ENCODE data around the gene POLR3A. TPM values are rescaled to one million over a fixed set of nuclear protein-coding genes. Genes with fewer than 3 reads are reported as not detected.
A peak's percentile ranks its signal among the peaks of the same experiment; 100 is the strongest.

POLR3A gene
- total and polyA plus RNA-seq, 2 of the 13 experiments (the other 11 are each of a cell fraction or from before 2014, with no cell fraction given), result 13.6 to 19.2 TPM

DNA sequence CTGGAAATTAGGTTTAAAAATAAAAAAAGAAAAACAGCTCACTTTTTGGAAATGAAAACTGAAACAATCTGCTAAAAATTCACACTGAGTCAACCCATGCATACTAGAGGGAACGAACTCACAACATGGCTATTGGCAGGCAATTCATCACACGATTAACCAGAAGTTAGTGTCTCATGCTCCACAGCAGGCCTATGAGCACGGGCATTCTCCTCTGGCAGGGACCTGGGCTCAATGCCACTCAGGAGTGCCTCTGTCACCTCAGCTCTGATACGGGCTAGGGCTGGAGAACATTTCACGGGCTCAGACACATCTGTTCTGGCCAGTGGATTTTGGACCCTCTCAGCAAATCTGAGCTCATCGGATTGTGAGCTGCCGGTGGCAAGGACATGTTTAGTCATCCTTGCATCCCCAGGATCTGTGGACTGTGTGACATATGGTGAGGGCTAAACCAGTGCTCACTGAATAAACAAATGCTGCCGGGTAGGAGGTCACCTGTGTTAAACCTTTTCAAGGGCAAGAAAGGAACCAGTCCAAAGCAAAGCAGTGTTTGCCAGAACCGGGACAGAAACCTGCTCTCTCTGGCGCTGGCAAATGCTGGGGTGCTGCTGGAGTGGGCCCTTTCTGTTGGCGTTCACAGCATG is 40.1 kb downstream of the POLR3A start (continued):
- TF ChIP-seq, protein P1, sequence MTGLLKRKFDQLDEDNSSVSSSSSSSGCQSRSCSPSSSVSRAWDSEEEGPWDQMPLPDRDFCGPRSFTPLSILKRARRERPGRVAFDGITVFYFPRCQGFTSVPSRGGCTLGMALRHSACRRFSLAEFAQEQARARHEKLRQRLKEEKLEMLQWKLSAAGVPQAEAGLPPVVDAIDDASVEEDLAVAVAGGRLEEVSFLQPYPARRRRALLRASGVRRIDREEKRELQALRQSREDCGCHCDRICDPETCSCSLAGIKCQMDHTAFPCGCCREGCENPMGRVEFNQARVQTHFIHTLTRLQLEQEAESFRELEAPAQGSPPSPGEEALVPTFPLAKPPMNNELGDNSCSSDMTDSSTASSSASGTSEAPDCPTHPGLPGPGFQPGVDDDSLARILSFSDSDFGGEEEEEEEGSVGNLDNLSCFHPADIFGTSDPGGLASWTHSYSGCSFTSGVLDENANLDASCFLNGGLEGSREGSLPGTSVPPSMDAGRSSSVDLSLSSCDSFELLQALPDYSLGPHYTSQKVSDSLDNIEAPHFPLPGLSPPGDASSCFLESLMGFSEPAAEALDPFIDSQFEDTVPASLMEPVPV (CRISPR knock-in tag; IDR thresholded peaks at IDR 0.05), result no peak
- TF ChIP-seq HOXA5 (CRISPR knock-in tag; IDR thresholded peaks at IDR 0.05) (no peak), KLF16 (CRISPR knock-in tag; IDR thresholded peaks at IDR 0.05) (peak in 1 of 2 experiments; percentile 45; a peak in 1 of 4 replicates), ZNF263 (CRISPR knock-in tag; IDR thresholded peaks at IDR 0.05) (peak; percentile 76; the same call in 1 of the 2 replicates), ZNF781 (CRISPR knock-in tag; IDR thresholded peaks at IDR 0.05; ENCODE audit: borderline replicate concordance, not compliant biosample characterization) (no peak), CHD4 (IDR thresholded peaks at IDR 0.05; ENCODE audit: borderline replicate concordance, low read length) (no peak), ZNF296 (CRISPR knock-in tag; conservative IDR thresholded peaks at IDR 0.05) (no peak), ZNF264 (CRISPR knock-in tag; IDR thresholded peaks at IDR 0.05) (peak; percentile 64; the same call in 1 of the 2 replicates), HES4 (CRISPR knock-in tag; IDR thresholded peaks at IDR 0.05; ENCODE audit: borderline replicate concordance) (no peak), ZNF431 (CRISPR knock-in tag; IDR thresholded peaks at IDR 0.05; ENCODE audit: borderline replicate concordance, low read depth) (no peak), ZNF75D (CRISPR knock-in tag; IDR thresholded peaks at IDR 0.05; ENCODE audit: borderline replicate concordance) (no peak), YEATS2 (CRISPR knock-in tag; IDR thresholded peaks at IDR 0.05; ENCODE audit: borderline replicate concordance) (peak; percentile 54; the same call in 1 of the 2 replicates), SKI (IDR thresholded peaks at IDR 0.05; ENCODE audit: partially characterized antibody) (peak; percentile 33)
- TF ChIP-seq, protein P2, sequence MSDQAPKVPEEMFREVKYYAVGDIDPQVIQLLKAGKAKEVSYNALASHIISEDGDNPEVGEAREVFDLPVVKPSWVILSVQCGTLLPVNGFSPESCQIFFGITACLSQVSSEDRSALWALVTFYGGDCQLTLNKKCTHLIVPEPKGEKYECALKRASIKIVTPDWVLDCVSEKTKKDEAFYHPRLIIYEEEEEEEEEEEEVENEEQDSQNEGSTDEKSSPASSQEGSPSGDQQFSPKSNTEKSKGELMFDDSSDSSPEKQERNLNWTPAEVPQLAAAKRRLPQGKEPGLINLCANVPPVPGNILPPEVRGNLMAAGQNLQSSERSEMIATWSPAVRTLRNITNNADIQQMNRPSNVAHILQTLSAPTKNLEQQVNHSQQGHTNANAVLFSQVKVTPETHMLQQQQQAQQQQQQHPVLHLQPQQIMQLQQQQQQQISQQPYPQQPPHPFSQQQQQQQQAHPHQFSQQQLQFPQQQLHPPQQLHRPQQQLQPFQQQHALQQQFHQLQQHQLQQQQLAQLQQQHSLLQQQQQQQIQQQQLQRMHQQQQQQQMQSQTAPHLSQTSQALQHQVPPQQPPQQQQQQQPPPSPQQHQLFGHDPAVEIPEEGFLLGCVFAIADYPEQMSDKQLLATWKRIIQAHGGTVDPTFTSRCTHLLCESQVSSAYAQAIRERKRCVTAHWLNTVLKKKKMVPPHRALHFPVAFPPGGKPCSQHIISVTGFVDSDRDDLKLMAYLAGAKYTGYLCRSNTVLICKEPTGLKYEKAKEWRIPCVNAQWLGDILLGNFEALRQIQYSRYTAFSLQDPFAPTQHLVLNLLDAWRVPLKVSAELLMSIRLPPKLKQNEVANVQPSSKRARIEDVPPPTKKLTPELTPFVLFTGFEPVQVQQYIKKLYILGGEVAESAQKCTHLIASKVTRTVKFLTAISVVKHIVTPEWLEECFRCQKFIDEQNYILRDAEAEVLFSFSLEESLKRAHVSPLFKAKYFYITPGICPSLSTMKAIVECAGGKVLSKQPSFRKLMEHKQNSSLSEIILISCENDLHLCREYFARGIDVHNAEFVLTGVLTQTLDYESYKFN (CRISPR knock-in tag; conservative IDR thresholded peaks at IDR 0.05), result peak; percentile 89
- TF ChIP-seq, protein P3, sequence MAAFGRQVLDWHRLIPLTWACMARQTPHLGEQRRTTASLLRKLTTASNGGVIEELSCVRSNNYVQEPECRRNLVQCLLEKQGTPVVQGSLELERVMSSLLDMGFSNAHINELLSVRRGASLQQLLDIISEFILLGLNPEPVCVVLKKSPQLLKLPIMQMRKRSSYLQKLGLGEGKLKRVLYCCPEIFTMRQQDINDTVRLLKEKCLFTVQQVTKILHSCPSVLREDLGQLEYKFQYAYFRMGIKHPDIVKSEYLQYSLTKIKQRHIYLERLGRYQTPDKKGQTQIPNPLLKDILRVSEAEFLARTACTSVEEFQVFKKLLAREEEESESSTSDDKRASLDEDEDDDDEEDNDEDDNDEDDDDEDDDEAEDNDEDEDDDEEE (CRISPR knock-in tag; IDR thresholded peaks at IDR 0.05), result no peak
- TF ChIP-seq, protein P4, sequence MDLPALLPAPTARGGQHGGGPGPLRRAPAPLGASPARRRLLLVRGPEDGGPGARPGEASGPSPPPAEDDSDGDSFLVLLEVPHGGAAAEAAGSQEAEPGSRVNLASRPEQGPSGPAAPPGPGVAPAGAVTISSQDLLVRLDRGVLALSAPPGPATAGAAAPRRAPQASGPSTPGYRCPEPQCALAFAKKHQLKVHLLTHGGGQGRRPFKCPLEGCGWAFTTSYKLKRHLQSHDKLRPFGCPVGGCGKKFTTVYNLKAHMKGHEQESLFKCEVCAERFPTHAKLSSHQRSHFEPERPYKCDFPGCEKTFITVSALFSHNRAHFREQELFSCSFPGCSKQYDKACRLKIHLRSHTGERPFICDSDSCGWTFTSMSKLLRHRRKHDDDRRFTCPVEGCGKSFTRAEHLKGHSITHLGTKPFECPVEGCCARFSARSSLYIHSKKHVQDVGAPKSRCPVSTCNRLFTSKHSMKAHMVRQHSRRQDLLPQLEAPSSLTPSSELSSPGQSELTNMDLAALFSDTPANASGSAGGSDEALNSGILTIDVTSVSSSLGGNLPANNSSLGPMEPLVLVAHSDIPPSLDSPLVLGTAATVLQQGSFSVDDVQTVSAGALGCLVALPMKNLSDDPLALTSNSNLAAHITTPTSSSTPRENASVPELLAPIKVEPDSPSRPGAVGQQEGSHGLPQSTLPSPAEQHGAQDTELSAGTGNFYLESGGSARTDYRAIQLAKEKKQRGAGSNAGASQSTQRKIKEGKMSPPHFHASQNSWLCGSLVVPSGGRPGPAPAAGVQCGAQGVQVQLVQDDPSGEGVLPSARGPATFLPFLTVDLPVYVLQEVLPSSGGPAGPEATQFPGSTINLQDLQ (CRISPR knock-in tag; IDR thresholded peaks at IDR 0.05), result no peak
- TF ChIP-seq, protein P5, sequence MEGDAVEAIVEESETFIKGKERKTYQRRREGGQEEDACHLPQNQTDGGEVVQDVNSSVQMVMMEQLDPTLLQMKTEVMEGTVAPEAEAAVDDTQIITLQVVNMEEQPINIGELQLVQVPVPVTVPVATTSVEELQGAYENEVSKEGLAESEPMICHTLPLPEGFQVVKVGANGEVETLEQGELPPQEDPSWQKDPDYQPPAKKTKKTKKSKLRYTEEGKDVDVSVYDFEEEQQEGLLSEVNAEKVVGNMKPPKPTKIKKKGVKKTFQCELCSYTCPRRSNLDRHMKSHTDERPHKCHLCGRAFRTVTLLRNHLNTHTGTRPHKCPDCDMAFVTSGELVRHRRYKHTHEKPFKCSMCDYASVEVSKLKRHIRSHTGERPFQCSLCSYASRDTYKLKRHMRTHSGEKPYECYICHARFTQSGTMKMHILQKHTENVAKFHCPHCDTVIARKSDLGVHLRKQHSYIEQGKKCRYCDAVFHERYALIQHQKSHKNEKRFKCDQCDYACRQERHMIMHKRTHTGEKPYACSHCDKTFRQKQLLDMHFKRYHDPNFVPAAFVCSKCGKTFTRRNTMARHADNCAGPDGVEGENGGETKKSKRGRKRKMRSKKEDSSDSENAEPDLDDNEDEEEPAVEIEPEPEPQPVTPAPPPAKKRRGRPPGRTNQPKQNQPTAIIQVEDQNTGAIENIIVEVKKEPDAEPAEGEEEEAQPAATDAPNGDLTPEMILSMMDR (CRISPR knock-in tag; IDR thresholded peaks at IDR 0.05), result 0 out of 2 replicates have a peak, but pooled peaks have one; percentile 12
